ENCODE results near the gene MIF. TPM values are rescaled to one million over a fixed set of nuclear protein-coding genes. Genes with fewer than 3 reads are reported as not detected.
"Not testable (repeated sequence)": the region's sequence is repeated elsewhere in the genome, so short reads cannot be mapped to it uniquely, and the experiment has no call there.

MIF gene
- total RNA-seq, 2 experiments from 2014 or later = 1,115 to 1,141 TPM

DNA sequence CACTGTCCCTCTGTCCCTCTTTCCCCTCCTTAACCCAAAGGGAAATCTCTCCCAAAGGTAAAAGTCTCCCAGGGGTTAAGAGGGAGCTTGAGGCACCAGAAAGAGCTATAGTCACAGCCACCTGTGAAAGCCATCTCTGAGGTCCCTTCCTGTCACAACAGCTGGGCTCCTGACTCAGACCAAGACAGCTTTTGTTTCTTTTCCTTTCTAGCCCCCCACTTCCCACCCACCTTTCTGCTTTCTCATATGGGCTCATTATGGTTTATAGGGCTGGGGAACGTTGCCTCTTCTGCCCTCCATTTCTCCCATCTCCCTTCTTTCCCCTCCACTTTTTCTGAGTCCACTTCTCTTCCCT, 19.1 kb downstream of the MIF start:
- CTCF ChIA-PET = interaction anchor here (1.2 to 2.6 kb wide), 2 partner anchors 13 to 19 kb away, joined by 3 to 13 read pairs; partner anchors contain the start of gene MIF
- POLR2A ChIA-PET = interaction anchor here (1.0 to 4.5 kb wide), 4 partner anchors 17 to 243 kb away, joined by 4 to 30 read pairs (median 6); partner anchors contain the start of gene MIF

DNA sequence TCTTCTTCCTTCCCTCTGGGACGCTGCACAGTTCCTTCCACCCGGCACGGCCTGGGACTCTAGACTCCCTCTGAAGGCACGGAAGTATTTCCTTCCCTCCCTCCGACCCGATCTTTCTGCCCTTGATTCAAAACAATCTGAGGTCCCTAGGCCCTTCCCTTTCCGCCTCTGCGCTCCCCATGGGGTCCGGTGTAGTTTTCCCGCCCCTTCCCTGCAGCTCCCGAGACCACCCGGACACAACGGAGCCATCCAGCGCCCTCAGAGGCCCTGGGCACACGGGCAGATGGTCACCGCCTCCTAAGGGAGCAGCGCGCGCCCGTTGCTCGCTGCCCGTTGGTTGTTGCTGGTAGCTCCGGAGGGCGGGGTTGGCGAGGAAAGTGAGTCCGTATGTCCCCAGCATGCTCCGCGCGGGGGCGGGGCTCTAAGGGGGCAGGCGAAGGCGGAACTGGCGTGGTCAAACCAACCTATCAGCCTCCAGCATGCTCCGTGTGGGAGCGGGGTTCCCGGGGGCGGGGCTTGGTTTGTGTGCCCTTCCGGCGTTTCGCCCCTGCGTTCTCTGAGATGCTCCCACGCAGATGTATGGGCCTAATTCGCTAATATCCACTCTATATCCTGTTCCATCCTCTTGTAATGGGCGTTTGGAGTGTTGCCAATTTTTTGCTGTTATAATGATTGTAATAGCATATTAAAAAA, 19.6 kb downstream of the MIF start:
- ChIA-PET POLR2A (interaction anchor here (0.5 to 4.5 kb wide), 5 partner anchors 18 to 305 kb away, joined by 3 to 30 read pairs (median 5); partner anchors contain the start of gene MIF), CTCF (interaction anchor here (0.6 to 2.6 kb wide), 3 partner anchors 12 to 91 kb away, joined by 3 to 13 read pairs (median 4); partner anchors contain the start of gene MIF)

DNA sequence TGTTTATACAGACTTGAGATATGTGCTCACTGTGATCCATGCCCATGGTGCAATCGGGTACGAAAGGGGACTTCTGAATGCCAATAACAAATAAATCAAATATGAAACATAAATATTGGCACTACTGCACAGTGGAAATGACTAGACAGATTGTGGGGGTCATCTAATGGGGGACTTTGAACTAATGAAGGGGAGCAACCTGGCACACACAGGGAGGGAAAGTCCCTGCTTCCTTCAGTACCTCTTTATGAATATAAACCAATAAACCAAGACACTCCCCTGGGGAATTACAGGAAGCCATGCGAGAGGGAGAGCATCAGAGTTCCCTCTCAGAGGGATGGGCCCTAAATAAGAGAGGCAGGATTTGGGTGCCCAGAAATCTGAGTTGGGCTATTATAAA, 21.1 kb downstream of the MIF start:
- ChIA-PET CTCF (no interaction called here), POLR2A (no interaction called here)

DNA sequence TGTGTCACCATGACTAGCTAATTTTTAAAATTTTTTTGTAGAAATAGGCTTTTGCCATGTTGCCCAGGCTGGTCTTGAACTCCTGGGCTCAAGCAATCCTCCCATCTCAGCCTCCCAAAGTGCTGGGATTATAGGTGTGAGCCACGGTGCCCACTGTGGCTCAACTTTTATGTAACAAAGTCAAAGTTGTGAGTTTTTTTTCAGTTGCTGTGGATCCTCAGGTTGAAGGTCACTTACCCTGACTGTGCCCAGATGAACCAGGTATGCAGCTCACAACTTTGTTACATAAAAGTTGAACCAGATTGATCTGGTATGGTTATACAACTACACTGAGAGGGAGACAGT, 26.1 kb downstream of the MIF start:
- POLR2A ChIA-PET = interaction anchor here (0.6 kb wide), 1 partner anchor 589 kb away, joined by 3 read pairs; no protein-coding TSS in a partner anchor
- CTCF ChIA-PET = interaction anchor here (0.7 kb wide), 1 partner anchor 105 kb away, joined by 3 read pairs; no protein-coding TSS in a partner anchor

DNA sequence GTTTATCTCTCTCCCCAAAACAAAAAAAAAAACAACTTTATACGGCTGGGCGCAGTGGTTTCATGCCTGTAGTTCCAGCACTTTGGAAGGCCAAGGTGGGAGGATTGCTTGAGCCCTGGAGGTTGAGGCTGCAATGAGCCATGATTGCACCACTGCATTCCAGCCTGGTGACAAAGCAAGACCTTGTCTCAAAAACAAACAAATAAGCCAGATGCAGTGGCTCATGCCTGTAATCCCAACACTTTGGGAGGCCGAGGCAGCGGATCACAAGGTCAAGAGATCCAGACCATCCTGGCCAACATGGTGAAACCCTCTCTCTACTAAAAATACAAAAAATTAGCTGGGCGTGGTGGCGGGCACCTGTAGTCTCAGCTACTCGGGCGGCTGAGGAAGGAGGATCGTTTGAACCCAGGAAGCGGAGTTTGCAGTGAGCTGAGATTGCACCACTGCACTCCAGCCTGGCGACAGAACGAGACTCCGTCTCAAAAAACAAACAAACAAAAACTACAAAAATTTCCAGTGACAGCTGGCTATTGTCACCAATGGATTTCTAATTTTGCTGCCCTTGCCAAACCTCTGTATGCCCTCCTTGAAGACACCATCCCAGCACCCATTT, 27.5 kb downstream of the MIF start:
- POLR2A ChIA-PET, CTCF ChIA-PET: not testable (repeated sequence)

DNA sequence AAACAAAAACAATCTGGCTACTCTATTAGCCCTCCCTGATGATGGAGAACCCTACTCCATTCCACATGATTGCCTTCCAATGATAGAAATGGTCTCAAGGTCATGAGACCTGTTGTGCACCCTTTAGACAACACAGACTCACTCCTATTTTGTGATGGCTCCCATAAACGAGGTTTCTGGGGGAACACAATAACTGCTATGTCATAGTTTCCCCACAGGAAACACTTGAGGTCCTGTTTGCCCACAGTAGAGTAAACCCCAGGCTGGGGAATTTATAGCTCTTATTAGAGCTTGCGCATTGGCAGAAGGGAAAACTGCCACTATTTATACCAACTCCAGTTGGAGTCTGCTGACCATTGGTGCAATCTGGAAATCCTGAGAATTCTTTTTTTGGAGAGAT, 28.7 kb downstream of the MIF start:
- POLR2A ChIA-PET = no interaction called here
- CTCF ChIA-PET = no interaction called here

DNA sequence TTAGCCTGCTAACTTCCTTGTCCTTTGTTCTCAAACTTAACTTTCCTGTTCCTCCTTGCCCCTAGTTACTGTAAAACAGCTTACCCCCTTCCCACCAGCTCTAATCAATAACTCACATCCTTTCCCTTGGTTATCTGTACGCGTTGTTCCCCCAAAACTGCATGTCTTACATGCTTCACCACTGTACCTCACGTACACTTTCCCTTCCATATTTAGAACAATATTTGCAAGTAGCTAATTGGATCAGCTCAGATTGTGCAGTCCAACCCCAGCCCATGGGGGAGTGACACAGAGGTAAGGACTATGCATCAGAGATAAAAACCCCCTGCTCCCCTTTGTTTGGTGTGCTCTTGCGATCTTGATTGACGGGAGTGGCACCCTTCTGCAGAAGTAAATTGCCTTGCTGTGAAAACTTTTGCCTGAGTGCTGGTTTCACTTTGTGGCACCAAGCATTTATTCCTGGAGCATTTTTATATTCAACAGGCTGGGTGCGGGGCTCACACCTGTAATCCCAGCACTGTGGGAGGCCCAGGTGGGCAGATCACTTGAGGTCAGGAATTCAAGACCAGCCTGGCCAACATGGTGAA, 30.9 kb downstream of the MIF start:
- ChIA-PET CTCF (interaction anchor here (0.7 to 1.1 kb wide), 2 partner anchors 12 to 172 kb away, joined by 3 read pairs; no protein-coding TSS in a partner anchor), POLR2A (interaction anchor here (0.6 kb wide), 1 partner anchor 465 kb away, joined by 9 read pairs; no protein-coding TSS in a partner anchor)

DNA sequence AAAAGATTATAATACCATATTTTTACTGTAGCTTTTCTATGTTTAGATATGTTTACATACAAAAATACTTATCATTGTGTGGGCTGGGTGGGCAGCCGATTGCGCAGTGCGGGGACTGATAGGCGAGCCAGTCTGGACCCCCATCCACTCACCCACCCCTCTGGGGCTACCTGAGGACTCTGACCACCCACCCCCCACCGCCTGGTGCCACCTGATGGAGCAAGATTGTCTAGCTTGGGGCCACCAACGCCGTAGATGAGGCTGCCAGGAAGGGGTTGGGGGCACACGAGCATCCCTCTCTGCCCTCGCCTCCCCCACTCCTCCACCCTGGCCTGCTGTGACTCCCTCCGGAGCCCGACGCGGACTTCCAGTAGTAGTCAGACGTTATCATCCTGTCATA, 32.4 kb downstream of the MIF start:
- ChIA-PET POLR2A (interaction anchor here (1.1 kb wide), 1 partner anchor 32 kb away, joined by 8 read pairs; the partner anchor contains the start of gene MIF), CTCF (interaction anchor here (1.1 kb wide), 1 partner anchor 14 kb away, joined by 3 read pairs; no protein-coding TSS in a partner anchor)

DNA sequence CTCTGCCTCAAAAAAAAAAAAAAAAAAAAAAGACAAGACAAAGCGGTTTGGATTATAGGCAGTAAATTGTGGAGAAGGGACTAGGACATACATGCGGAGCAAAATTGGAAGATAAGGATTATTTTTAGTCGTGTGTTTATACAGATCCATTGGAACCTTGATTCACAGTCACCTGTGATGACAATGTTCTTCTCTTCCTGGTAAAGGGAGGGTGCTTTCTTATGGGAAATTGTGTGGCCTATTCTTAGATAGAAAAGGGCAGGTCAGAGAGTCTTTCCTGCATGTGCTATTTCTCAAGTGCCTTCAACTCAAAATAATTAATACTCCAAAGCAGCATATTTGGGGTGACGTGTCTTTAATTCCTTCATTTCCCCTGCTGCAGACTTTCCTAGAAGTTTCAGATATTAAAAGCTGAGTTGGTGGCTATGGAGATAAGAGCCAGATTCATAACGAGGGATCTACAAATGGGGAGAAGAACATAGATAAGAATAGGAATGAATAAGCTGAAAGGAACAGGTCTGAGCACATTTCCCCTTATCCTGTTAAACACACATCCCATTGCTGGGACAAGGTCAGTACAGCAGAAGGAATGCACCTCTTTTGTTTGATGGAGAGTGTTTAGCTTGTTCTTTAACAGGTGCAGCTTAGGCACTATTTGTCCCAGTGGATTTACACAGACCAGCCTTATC, 44.3 kb downstream of the MIF start:
- CTCF ChIA-PET = no interaction called here

DNA sequence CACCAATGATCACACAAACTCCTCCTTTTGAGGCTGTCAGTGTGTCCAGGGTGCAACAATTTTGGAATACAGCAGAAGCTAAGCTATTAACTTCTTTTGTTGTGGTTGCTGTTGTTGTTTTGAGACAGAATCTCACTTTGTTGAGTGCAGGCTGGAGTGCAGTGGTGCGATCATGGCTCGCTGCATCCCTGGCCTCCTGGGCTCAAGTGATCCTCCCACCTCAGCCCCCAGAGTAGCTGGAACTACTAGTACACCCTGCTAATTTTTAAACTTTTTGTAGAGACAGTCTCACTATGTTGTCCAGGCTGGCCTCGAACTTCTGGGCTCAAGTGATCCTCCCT, 44.8 kb downstream of the MIF start:
- ChIA-PET CTCF (no interaction called here), POLR2A (no interaction called here)

More for the DNA sequence above, 44.3 kb downstream of the MIF start:
- POLR2A ChIA-PET = no interaction called here

DNA sequence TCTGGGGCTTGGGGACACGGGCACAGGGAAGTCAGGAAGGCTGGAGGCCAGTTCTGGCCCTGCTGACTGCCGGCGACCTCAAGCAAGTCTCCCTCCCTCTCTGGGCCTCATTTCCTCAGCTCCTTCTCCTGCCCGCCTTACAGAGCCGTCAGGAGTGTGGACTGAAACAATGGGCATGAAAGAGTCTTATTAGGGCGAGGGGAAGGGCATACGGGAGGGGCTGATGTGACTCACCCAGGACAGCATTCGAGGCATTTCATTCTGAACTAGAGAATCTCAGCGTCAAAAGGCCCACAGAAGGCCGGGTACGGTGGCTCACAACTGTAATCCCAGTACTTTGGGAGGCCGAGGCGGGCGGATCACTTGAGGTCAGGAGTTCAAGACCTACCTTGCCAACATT, 46.0 kb downstream of the MIF start:
- CTCF ChIA-PET, POLR2A ChIA-PET: not testable (repeated sequence)

Other genes with a start within 250 kb of the MIF start
- gene RGL4, start 203.4 kb upstream of the MIF start, total RNA-seq = 1 to 10 TPM; 6.6 to 7.1 TPM
- 1 to 10 TPM; 3.4 to 3.5 TPM for gene ZNF70, start 143.3 kb upstream of the MIF start, total RNA-seq
- not detected for gene VPREB3, start 140.0 kb upstream of the MIF start, total RNA-seq
- gene C22orf15, start 131.4 kb upstream of the MIF start, total RNA-seq = under 1 TPM; 0.78 to 0.84 TPM
- 100 to 1,000 TPM; 191 to 203 TPM for gene CHCHD10, start 126.4 kb upstream of the MIF start, total RNA-seq
- under 1 TPM; 0.42 to 0.74 TPM for gene MMP11, start 121.5 kb upstream of the MIF start, total RNA-seq
- gene SMARCB1, start 107.4 kb upstream of the MIF start, total RNA-seq = 100 to 1,000 TPM; 102 to 104 TPM
- 1 to 10 TPM; 6.7 to 8.1 TPM for gene DERL3, start 55.4 kb upstream of the MIF start, total RNA-seq
- gene SLC2A11, start 36.5 kb upstream of the MIF start, total RNA-seq = 1 to 10 TPM; 8.0 to 8.1 TPM
- not detected for gene GSTT2B, start 66.8 kb downstream of the MIF start, total RNA-seq
- gene DDTL, start 72.5 kb downstream of the MIF start, total RNA-seq = not detected
- gene DDT, start 80.1 kb downstream of the MIF start, total RNA-seq = 100 to 1,000 TPM; 108 to 110 TPM
- gene GSTT2, start 85.8 kb downstream of the MIF start, total RNA-seq = not detected
- gene GSTT4, start 111.1 kb downstream of the MIF start, total RNA-seq = not detected
- gene CABIN1, start 116.9 kb downstream of the MIF start, total RNA-seq = 10 to 100 TPM; 71.0 to 73.1 TPM